ENCODE results near the gene SETX. TPM values are rescaled to one million over a fixed set of nuclear protein-coding genes. Genes with fewer than 3 reads are reported as not detected.

SETX gene
- total RNA-seq, 1 experiment from 2014 or later = 32.0 TPM

DNA sequence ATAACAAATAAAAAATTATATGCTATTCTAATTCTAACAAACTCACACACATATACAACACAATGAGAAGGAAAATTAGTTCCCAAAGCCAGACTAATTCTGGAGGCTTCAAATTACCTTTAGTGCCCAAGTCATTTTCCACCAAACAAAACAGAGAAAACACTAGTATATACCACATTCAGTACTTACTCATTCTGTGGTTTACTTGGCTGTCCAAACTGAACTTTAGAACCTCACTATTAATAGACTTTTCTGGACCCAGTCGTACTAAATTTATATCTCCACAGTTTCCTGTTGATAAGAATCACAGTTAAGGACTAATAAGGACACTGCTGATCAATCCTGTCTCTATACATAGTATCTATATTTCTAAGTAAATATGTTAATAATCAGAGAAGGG is 66.4 kb downstream of the SETX start:
- DNase-seq (ENCODE audit: low read depth) = peak; percentile 62

DNA sequence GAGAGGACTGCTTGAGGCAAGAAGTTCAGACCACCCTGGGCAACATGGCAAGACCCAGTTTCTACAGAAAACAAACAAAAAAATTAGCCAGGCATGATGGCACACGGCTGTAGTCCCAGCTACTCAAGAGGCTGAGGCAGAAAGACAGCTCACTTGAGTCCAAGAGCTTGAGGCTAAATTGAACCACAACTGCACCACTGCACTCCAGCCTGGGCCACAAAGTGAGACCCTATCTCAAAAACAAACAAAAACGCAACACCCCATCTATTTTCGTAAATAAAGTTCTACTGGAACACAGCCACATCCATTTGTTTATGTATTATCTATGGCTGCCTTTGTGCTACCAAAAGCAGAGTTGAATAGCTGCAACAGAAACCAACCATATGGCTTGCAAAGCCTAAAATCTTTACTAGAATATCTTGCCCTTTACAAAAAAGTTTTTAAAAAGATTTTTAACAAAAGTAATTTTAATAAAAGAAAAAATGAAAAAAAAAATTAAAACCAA is 67.5 kb downstream of the SETX start:
- DNase-seq (ENCODE audit: low read depth) = no peak

DNA sequence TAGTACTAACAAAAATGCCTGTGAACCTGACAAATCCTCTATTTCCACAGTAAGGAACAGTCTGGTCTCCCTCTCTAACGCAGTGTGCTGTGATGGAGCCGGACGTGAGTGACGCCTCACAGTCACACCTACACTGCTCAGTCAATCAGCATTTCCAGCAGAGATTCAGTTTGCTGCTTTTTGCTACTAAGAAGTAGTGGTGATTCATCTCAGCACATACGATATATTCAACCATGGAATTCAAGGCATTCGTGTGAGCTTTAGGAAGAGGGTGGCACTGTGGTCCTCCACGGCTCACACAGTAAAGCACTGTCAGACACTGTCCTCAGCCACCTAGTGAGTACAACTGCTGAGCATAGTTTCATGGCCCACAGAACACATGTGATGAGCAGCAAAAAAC is 70.9 kb downstream of the SETX start:
- no peak for DNase-seq (ENCODE audit: low read depth)

DNA sequence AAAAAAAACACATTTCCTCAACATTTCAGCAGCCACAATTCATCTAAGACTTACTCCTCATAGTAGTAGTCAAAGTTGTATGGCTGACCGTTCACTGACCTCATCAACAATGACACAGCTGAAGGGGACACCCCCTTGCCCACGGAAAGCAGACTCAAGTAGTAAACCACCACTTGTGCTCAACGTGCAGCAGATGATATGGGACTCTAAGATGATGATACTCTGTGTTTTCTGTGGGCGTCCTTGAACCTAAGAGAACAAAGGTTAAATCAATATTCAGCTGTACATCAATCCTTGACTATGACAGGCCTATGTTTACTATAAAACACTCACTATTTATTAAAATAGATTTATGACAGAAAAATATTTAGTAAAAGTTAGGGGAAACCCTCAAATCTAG is 71.6 kb downstream of the SETX start:
- no peak for DNase-seq (ENCODE audit: low read depth)

DNA sequence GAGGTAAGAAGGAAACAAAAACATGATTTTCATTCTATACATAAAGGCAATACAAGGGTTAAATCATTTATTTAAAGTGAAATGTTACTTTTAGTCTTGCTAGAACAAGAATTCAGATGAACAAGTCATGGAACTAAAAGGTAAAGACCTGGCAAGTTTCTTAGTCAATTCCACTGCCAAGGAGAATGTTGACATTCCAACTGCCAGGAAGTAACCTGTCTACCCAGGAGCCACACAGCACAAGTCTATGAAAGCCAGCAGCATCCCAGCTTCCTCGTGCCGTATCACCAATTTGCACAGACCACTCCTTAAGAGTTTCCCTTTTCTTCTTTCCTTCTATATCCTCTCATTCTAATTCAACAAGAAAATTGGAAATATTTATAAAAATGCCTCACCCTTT is 79.9 kb downstream of the SETX start:
- DNase-seq (ENCODE audit: low read depth) = no peak

DNA sequence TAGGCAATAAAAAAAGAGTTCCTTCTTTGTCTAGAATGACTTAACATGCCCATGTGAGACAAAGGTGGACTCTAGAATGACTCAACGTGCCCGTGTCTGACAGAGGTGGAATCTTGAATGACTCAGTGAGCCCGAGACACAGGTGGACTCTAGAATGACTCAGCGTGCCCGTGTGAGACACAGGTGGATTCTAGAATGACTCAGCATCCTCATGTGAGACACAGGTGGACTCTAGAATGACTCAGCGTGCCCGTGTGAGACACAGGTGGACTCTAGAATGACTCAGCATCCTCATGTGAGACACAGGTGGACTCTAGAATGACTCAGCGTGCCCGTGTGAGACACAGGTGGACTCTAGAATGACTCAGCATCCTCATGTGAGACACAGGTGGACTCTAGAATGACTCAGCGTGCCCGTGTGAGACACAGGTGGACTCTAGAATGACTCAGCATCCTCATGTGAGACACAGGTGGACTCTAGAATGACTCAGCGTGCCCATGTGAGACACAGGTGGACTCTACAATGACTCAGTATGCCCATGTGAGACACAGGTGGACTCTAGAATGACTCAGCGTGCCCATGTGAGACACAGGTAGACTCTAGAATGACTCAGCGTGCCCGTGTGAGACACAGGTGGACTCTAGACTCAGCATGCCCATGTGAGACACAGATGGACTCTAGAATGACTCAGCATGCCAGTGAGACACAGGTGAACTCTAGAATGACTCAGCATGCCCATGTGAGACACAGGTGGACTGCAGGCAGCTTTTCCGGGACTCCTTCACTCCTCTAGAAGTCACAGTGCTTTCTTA is 84.9 kb downstream of the SETX start:
- DNase-seq (ENCODE audit: low read depth) = peak; percentile 34

DNA sequence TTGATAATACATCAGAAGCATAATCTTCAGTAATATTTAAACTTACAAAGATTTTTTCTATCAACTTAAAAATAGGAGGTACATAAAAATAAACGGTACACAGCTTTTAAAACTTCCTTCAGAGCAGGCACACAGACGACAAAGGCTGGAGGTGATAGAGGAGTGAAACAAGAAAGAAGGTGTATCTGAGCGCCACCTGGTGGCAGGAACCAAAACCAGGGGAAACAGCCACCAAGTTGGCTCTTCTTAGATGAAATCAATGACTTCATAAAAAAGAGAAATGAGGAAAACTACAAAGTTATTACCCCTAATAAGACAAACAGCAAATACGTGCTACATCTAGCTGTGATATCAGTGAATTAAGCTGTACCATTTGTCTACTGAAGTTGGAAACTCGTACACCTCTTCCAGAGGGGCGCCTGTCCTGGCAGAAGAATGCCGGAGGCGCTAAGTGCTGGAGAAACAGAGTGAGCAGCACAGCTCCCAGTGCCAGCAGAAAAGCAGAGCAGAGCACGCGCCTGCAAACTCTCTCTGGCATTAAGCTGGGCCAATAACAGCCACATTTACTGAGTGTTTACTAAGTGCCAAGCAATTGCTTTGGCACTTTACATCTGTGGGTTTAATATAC is 85.9 kb downstream of the SETX start:
- peak; percentile 50 for DNase-seq (ENCODE audit: low read depth)

DNA sequence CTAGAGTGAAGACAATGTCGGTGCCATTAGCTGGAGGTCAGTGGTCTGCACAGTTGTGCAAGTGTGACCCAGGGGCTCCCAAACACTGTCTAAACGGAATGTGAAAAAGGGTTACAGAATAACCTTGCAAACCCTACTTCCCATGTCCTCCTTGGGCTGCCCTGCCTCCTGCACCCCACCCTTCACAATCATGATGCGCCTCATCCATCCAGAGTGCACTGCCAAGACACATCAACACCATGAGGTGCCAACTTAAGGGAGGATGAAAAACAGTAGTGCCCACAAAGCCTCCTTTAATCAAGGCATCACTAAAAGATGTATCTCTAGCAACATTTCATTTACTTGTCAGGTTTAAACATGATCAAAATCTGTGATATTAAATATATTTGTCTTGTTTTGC is 87.1 kb downstream of the SETX start:
- DNase-seq (ENCODE audit: low read depth) = no peak

DNA sequence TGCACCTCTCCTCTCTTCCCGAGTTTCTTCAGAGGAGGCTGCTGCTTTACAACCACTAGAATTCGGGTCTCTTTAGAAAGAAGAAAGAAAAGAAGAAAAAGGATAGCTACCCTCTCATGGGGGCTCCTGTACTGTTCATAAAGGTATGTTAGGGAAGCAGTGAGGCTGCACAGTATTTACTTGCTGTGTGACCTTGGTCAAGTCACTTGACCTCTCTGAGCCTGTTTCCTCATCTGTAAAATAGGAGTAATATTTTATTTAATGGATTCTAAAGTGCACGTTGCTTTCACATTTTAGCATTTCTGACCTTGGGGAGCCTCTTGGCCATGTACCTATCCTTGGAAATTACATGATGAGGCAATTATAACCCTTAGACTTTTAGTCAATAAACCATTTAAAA is 88.8 kb downstream of the SETX start:
- DNase-seq (ENCODE audit: low read depth) = no peak

DNA sequence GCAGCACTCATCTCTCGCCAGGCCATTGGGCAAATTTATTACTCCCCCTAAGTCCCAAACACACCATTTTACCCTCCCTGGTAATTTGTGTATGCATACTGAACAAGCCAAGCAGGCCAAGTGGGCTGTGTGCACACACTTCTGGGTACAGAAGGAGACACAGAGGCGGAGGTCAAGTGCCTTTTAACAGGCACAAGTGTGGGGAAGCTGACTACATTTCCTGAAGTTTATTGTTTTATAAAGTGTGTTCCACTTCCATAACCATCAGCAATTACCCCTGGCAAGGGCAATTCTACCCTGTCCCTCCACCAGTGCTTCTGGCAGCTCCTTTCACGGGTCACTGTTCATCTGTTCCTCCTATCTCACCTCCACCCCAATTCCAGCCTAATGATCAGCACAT is 93.9 kb downstream of the SETX start:
- DNase-seq (ENCODE audit: low read depth) = no peak

DNA sequence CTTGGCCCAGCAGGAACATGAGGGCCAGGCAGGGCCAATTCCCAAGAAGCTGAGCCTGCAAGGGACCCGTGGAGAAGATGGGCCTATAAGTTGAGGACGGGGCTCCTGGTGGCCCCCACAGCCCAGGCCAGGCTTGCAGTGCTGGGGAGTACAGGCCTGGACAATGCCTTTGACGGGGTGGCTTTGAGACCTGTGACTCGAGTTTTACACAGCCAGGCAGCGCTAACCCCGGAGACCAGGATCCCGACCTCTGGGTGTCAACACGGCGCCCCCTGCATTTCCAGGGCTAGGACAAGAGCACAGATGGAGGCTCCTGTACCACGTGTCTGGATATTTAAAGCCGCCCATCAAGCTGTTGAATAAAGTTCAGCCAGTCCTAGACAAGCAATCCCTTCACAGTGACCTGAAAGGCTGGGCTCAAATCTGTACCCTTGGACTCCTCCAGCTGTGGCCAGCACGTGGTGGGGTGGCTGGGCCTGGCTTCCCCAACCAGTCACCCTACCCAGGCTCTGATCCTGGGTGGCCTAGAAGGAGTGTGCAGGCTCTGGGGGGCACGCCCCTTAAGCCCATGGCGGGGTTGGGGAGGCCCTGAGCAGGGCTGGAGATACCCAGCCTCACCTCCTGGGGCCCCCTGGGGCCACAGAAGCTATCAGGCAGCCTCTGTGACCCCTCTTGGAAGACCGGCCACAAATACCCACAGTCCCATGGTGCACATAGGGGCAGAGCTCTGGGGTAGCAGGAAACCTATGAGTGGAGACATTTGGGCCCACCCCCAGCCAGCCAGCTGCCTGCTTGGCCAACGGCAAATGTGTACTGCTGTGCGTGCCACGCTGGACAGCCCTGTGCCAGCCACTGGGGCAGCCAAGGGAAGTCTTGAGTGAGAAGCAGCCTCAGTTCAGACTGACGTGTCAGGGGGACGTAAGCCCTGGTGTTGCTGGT is 104.2 kb downstream of the SETX start:
- no peak for DNase-seq (ENCODE audit: low read depth)

DNA sequence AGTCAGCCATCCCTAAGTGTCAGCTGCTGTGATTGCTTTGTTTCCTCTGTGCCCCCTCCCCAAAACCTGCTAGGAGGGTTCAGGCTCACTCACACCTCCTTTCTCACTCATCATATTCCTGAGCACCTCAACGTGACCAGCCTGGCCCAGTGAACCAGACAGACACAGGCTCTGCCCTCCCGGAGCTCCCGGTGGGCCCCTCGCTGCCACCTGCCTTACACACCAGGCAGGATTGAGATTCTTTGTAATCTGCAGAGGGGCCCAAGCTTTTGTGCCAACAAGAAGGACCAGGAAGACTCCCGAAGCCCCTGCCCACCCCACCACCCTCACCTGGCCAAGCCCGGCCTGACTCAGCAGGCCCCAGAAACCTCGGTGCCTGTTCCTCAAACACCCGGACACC is 105.1 kb downstream of the SETX start:
- no peak for DNase-seq (ENCODE audit: low read depth)

DNA sequence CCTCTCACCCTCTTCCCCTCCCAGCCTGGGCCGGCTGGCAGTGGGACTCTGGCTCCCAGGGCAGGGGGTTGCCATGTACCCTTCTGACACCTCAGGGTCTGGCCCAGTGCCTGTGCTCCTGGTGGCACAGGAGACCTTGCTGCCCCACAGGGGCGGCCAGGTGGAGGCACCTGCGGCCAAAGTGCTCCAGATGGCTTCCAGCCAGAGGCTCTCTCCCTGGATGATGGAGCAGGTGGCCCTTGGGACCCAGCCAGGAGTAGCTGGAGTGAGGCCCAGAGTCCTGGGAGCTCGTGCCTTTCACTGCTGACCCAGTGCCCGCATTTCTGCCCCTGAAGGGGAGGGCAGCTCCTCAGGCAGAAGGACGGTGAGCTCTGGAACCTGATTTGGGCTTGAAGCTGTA is 105.7 kb downstream of the SETX start:
- no peak for DNase-seq (ENCODE audit: low read depth)

DNA sequence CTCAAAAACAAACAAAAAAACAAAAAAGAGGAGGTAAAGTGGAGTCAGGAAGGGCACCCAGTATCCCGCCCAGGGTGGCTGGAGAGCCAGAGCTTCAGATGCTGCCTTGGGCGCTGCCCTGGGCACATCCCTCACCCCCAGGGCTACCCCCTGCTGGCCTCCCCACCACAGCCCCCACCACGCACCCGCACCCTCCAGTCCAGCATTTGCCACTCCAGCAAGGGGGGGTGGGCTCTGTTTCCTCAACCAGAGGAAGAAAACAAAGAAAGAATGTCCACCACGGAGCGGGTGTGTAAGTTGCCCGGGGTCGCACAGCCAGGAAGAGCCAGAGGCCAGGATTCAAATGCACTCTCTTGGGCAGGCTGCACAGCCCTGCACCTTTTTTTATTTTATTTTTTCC is 106.8 kb downstream of the SETX start:
- no peak for DNase-seq (ENCODE audit: low read depth)

DNA sequence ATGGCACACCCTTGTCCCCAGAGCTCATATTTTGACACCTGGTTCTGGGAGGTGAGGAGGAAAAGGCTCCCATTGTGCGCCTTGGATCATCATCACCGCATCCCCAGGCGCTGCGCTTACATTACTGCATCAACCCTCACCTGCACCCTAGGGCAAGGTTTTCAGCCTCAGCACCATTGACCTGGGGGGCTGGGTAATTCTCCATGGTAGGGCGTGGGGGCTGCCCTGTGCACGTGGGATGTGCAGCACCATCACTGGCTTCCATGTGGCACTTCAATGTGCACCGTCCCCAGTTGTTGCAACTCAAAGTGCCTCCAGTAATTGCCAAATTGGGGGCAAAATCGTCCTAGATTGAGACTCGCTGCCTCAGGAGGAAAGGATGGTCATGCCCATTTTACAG is 109.3 kb downstream of the SETX start:
- no peak for DNase-seq (ENCODE audit: low read depth)

DNA sequence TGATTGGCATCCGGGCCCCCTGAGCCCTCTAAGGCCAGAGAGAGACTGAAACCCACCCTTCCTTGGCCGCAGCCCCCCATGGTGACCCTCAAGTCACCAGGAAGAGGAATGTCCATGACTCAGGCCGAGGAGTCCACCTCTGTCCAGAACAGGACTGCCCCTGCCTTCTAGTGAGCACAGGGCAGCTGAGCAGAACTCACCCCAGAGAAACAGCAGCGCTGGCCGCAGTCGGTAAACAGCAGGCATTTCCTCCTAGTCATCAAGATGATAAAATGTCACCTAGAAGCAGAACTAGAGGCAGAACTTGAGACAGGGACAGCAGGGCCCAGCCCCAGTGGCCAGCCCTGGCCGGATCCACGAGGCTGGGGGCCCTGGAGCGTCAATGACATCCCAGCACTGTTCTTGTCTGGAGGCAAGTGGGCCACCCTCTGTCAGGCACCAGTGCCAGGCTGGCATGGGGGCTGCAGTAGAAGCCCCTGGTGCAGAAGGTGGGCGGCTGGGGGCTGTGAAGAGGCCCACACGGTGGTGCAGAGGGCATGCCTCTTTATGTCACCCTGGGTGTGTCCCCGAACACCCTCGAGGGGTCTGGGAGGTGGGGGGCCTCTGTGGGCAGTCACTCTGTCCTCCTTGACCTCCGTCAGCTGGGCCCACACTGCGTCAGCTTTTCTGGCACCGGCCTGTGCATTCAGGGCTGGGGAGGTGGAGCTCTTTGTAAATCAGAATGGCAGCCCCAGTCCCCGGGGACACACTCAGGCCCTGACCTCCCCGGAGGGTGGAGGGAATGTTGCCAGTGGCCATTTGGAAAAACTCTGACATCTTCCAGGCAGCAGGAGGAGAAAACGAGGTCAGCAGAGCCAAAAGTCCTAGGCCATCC is 110.0 kb downstream of the SETX start:
- DNase-seq (ENCODE audit: low read depth) = no peak

DNA sequence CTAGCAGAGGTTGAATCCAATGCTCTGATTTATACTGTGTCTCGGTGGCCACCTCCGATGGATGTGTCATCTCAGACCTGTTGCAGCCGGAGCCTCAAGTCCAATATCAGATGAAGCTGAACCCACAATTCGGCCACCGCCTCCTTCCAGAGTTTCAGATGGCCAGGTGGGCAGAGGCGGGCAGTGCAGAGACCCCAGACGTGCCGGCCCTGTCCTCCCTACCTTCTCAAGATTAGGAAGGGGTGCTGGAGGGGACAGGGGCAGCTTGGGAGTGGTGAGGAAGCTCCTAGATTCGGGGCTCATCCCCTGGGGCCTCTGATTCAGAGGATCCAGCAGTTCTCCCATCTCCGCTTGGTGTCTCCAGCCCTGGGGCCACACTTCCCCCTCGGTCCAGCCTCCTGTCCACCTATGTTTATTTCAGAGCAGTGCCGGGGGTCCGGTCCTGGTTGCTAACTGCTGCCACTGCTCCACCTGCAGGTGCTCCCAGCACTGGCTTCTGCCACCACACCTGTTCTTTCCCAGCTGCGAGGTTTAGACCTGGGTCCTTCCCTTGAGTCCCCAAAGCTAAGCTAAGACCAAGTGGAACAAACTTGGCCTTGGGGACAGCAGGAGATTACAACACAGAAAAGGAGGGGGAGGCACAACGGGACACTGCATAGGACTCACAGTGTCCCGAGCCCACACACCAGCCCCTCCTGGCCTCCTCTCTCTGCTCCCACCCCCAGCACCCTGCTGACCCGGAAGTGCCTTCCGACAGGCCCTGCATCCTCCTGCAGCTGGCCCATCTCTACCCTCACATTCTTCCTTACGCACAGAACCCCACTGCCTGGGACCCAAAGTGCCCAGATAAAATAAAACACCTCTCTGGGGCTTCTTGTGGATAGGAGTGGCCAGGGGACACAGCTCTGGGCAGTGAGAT is 111.4 kb downstream of the SETX start:
- no peak for DNase-seq (ENCODE audit: low read depth)

DNA sequence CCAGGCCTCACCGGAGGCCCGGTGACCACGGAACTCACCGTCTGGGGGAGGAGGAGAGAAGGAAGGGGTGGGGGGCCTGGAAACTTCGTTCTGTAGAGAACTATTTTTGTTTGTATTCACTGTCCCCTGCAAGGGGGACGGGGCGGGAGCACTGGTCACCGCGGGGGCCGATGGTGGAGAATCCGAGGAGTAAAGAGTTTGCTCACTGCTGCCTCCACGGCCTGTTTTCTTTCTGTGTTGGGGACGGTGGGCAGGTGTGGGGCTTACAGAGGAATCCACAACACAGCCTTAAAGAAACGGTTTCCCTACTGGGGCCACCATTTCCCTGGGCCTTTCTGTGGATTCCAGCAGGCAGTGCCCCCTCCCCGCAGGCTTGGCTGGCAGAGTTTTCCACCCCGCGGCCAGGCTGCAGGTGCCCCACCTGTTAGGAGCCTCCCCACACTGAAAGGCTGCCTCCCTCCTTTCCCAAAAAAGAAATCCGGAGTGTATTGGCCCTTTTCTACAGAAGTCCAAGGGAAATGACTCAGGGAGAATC is 112.1 kb downstream of the SETX start:
- DNase-seq (ENCODE audit: low read depth) = no peak

DNA sequence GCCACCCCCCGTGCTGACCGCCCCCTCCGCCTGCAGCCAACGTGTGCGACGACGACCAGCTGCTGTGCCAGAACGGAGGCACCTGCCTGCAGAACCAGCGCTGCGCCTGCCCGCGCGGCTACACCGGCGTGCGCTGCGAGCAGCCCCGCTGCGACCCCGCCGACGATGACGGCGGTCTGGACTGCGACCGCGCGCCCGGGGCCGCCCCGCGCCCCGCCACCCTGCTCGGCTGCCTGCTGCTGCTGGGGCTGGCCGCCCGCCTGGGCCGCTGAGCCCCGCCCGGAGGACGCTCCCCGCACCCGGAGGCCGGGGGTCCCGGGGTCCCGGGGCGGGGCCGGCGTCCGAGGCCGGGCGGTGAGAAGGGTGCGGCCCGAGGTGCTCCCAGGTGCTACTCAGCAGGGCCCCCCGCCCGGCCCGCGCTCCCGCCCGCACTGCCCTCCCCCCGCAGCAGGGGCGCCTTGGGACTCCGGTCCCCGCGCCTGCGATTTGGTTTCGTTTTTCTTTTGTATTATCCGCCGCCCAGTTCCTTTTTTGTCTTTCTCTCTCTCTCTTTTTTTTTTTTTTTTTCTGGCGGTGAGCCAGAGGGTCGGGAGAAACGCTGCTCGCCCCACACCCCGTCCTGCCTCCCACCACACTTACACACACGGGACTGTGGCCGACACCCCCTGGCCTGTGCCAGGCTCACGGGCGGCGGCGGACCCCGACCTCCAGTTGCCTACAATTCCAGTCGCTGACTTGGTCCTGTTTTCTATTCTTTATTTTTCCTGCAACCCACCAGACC is 112.8 kb downstream of the SETX start:
- no peak for DNase-seq (ENCODE audit: low read depth)
